GM12878 (cell line): ENCODE data around the gene SUGCT. TPM values are rescaled to one million over a fixed set of nuclear protein-coding genes. Genes with fewer than 3 reads are reported as not detected.

Experiments used
- ATAC-seq: fragments of 200-7000 bp; cut with Tn5 transposase; 3 replicates; pipeline ENCODE4 v1.9.1; 2020; ENCODE audit warnings: mild to moderate bottlenecking, moderate library complexity
- BruUV-seq: library from RNA; stranded (reverse); fragments of 400-500 nt; replicated peaks from 2 replicates; lab custom pipeline; 2021; lab: Mats Ljungman, UMichigan
- CTCF ChIA-PET: fragments of 300-600 bp; sonication (Branson Sonifier 250); formaldehyde crosslinking; extraction: SDS; loops from one replicate; lab custom pipeline; 2021; ENCODE audit warnings: inconsistent platforms; lab: Yijun Ruan, JAX
- POLR2A ChIA-PET: fragments of 350-600 bp; formaldehyde crosslinking; extraction: SDS; loops from one replicate; lab custom pipeline; 2021; ENCODE audit warnings: inconsistent platforms; lab: Charles Lee
- RAD21 ChIA-PET: fragments of 300-600 bp; sonication (Branson Sonifier 250); formaldehyde crosslinking; loops from one replicate; lab custom pipeline; 2023; ENCODE audit warnings: antibody characterized with exemption; ENCODE audit not compliant: unreplicated experiment; lab: Charles Lee
- SMC1A ChIA-PET: fragments of 300-600 bp; sonication (Branson Sonifier 250); formaldehyde crosslinking; loops from one replicate; lab custom pipeline; 2023; ENCODE audit not compliant: unreplicated experiment, uncharacterized antibody; lab: Charles Lee
- DNase-seq: peaks from one replicate; pipeline ENCODE4 v3.0.0-alpha.2; 2011; ENCODE audit warnings: low read depth, low spot score
- FAIRE-seq: peaks from 3 replicates; lab custom pipeline; 2011; peaks lifted over from hg19 to GRCh38; lab: Jason Lieb, UNC
- H2AFZ ChIP-seq: 2 replicates; pipeline ENCODE4 v1.6.0; 2011; ENCODE audit warnings: low read depth, low read length, control low read depth; ENCODE audit not compliant: control insufficient read depth
- H3K27ac ChIP-seq: 2 replicates; pipeline ENCODE4 v1.5.1; 2011; ENCODE audit warnings: control low read depth; ENCODE audit not compliant: control insufficient read depth, insufficient read depth
- H3K27me3 ChIP-seq, 2 experiments: replicated peaks in 1 of 2; 2 replicates each; pipeline versions ENCODE4 v1.6.0 to v1.6.1; 2011; ENCODE audit warnings: low read length in 1 of 2; ENCODE audit not compliant: control insufficient read depth in 2 of 2, insufficient read depth in 2 of 2
- H3K36me3 ChIP-seq, 2 experiments: 2 replicates each; pipeline ENCODE4 v1.5.1; 2011; ENCODE audit warnings: low read length in 1 of 2; ENCODE audit not compliant: control insufficient read depth in 2 of 2, insufficient read depth in 2 of 2
- H3K4me1 ChIP-seq: 2 replicates; pipeline ENCODE4 v1.6.1; 2011; ENCODE audit warnings: mild to moderate bottlenecking, low read length, moderate library complexity, mixed read lengths; ENCODE audit not compliant: control insufficient read depth, insufficient read depth
- H3K4me2 ChIP-seq: 2 replicates; pipeline ENCODE4 v1.6.0; 2011; ENCODE audit warnings: control low read depth; ENCODE audit not compliant: control insufficient read depth, insufficient read depth
- H3K4me3 ChIP-seq: fragments of 200-600 bp; sonication (generic); 2 replicates; pipeline ENCODE4 v1.5.1; 2016
- H3K79me2 ChIP-seq: 2 replicates; pipeline ENCODE4 v1.6.0; 2011; ENCODE audit warnings: low read length; ENCODE audit not compliant: control insufficient read depth, insufficient read depth
- H3K9ac ChIP-seq: 2 replicates; pipeline ENCODE4 v1.8.0; 2011; ENCODE audit warnings: low read length, control low read depth, mixed read lengths; ENCODE audit not compliant: control insufficient read depth, insufficient read depth
- H3K9me3 ChIP-seq: replicated peaks from 3 replicates; pipeline ENCODE4 v1.5.1; 2011; ENCODE audit warnings: mild to moderate bottlenecking, low read length; ENCODE audit not compliant: control insufficient read depth, insufficient read depth
- H4K20me1 ChIP-seq: 2 replicates; pipeline ENCODE4 v1.6.0; 2011; ENCODE audit not compliant: control insufficient read depth, insufficient read depth
- BACH1 ChIP-seq: fragments of 450-650 bp; IDR thresholded peaks from 2 replicates; pipeline ENCODE4 v1.6.1; 2017; ENCODE audit warnings: mild to moderate bottlenecking, borderline replicate concordance
- CHD2 ChIP-seq: IDR thresholded peaks from 2 replicates; pipeline ENCODE4 v1.6.1; 2011; ENCODE audit warnings: low read depth, low read length, improper control_type of control experiment, borderline replicate concordance
- DPF2 ChIP-seq: fragments of 450-650 bp; IDR thresholded peaks from 2 replicates; pipeline ENCODE4 v1.6.1; 2017; ENCODE audit warnings: mild to moderate bottlenecking
- ETV6 ChIP-seq, 2 experiments: fragments of 450-650 bp in 1 of 2; IDR thresholded peaks in 1 of 2; conservative IDR thresholded peaks in 1 of 2; 2 replicates each; pipeline ENCODE4 v1.6.1; 2014; ENCODE audit warnings: antibody characterized with exemption in 1 of 2, borderline replicate concordance in 1 of 2, low read depth in 1 of 2, mild to moderate bottlenecking in 1 of 2, moderate library complexity in 1 of 2
- FOXK2 ChIP-seq: fragments of 450-650 bp; IDR thresholded peaks from 2 replicates; pipeline ENCODE4 v1.6.1; 2017; ENCODE audit warnings: mild to moderate bottlenecking, moderate library complexity
- HDGF ChIP-seq: fragments of 450-650 bp; IDR thresholded peaks from 2 replicates; pipeline ENCODE4 v1.6.1; 2016; ENCODE audit warnings: antibody characterized with exemption
- KDM1A ChIP-seq: fragments of 200-600 bp; sonication (generic); IDR thresholded peaks from 2 replicates; pipeline ENCODE4 v1.6.1; 2016; ENCODE audit warnings: borderline replicate concordance
- NR2F1 ChIP-seq: fragments of 450-650 bp; conservative IDR thresholded peaks from 2 replicates; pipeline ENCODE4 v1.6.1; 2017; ENCODE audit warnings: mild to moderate bottlenecking
- RAD51 ChIP-seq: fragments of 450-650 bp; IDR thresholded peaks from 2 replicates; pipeline ENCODE4 v1.6.1; 2016; ENCODE audit warnings: moderate library complexity, mild to moderate bottlenecking, inconsistent platforms
- RB1 ChIP-seq: fragments of 450-650 bp; formaldehyde crosslinking; IDR thresholded peaks from 2 replicates; pipeline ENCODE4 v1.6.1; 2017; ENCODE audit warnings: mild to moderate bottlenecking, borderline replicate concordance
- RBBP5 ChIP-seq: fragments of 200-600 bp; sonication (generic); conservative IDR thresholded peaks from 2 replicates; pipeline ENCODE4 v1.6.1; 2016
- TCF12 ChIP-seq: IDR thresholded peaks from 2 replicates; pipeline ENCODE4 v1.6.1; 2011; ENCODE audit warnings: low read depth, mild to moderate bottlenecking, low read length
- YBX1 ChIP-seq: fragments of 450-650 bp; IDR thresholded peaks from 2 replicates; pipeline ENCODE4 v1.6.1; 2016; ENCODE audit warnings: antibody characterized with exemption
- ZNF274 ChIP-seq: IDR thresholded peaks from one replicate; pipeline ENCODE4 v1.8.0; 2011; ENCODE audit not compliant: insufficient read length, insufficient read depth
- ZNF384 ChIP-seq: IDR thresholded peaks from 2 replicates; pipeline ENCODE4 v1.6.1; 2012; ENCODE audit warnings: low read depth, mild to moderate bottlenecking, low read length, improper control_type of control experiment, borderline replicate concordance
- WGBS: methylation state at CpG from one replicate; pipeline ENCODE4 v1.1.6; 2016; ENCODE audit warnings: low lambda C conversion rate; ENCODE audit not compliant: insufficient replicate concordance, insufficient coverage; ENCODE audit errors: missing lambda C conversion rate; 5-methylcytosine and 5-hydroxymethylcytosine counted together
- in situ Hi-C: fragments of 300-500 bp; cut with MboI; formaldehyde crosslinking; loops from 9 replicates; pipeline ENCODE4 v1.14.3; 2018; ENCODE audit warnings: mixed read lengths
- intact Hi-C: fragments of 100-400 bp; cut with micrococcal nuclease; formaldehyde crosslinking; loops from one replicate; pipeline ENCODE4 v1.14.2; 2022; ENCODE audit not compliant: unreplicated experiment
- polyA plus RNA-seq, 11 experiments: library from polyadenylated mRNA; depleted of rRNA in 4 of 11; unstranded in 6 of 11; stranded (reverse) in 5 of 11; fragments of >200 nt; fragmentation: Nextera tagmentation in 4 of 11; fragmentation: Illumina TruSeq in 1 of 11; extraction: Ambion mirVana in 4 of 11; extraction: Trizol in 1 of 11; gene quantifications; 1 replicate in 1 of 11; 2 replicates in 10 of 11; pipeline versions ENCODE4 v1.2.1 to v1.2.3, GENCODE V29; 2011 to 2016; ENCODE audit warnings: inconsistent platforms in 2 of 11, missing spikeins in 2 of 11, low read depth in 1 of 11
- total RNA-seq, 4 experiments: library from RNA; depleted of rRNA in 3 of 4; stranded (reverse); fragments of >200 nt in 3 of 4; fragmentation: Illumina TruSeq in 1 of 4; extraction: Trizol in 1 of 4; gene quantifications; 2 replicates each; pipeline versions ENCODE4 v1.2.1 to v1.2.3, GENCODE V29; 2013 to 2021
- TF ChIP-seq, protein P1 (sequence below): IDR thresholded peaks from 2 replicates; pipeline ENCODE4 v1.6.1; 2012; ENCODE audit warnings: mild to moderate bottlenecking, low read depth, low read length

SUGCT gene
- total and polyA plus RNA-seq, 10 of the 15 experiments (the other 5 are each of a cell fraction or from before 2014, with no cell fraction given): 0.08 to 1.2 (median 0.67) TPM; not detected in 1

DNA sequence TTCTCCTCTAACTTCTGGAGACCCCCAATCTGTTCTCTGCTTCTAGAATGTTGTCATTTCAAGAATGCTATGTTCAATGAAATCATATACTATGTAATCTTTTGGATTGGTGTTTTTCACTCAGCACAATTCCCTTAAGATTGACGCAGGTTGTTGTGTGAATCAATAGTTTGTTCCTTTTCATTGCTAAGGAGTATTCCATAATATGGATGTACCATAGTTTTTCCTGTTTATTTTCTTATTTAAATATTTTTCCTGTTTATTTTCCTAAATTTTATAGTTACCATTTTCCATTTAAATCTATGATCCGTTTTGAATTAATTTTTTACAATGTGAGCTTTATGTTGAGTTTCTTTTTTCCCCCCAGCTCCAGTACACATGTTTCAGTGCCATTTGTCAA is 604.5 kb downstream of the SUGCT start:
- ATAC-seq (no peak), FAIRE-seq (no peak), DNase-seq (no peak)
- WGBS: 40% methylated on average over 2 of the region's 2 CpGs
- ChIA-PET RAD21 (no interaction called here), CTCF (no interaction called here), POLR2A (no interaction called here), SMC1A (no interaction called here)
- Histone ChIP-seq H3K4me2 (no peak overlapping the region), H3K4me1 (no peaks in the 10 kb centered on the region), H3K36me3 (no peaks in the 10 kb centered on the region), H3K27ac (no peak overlapping the region), H4K20me1 (no peaks in the 10 kb centered on the region), H3K4me3 (no peak overlapping the region), H3K9ac (no peak overlapping the region), H3K9me3 (no peaks in the 10 kb centered on the region), H2AFZ (no peak overlapping the region), H3K79me2 (no peaks in the 10 kb centered on the region), H3K27me3 (no peaks in the 10 kb centered on the region)
- intact Hi-C loops (no loop called here), in situ Hi-C loops (no loop called here)
- BruUV-seq: no TSS peak
- TF ChIP-seq NR2F1 (no peak), FOXK2 (no peak), RBBP5 (no peak), KDM1A (no peak), CHD2 (no peak)

DNA sequence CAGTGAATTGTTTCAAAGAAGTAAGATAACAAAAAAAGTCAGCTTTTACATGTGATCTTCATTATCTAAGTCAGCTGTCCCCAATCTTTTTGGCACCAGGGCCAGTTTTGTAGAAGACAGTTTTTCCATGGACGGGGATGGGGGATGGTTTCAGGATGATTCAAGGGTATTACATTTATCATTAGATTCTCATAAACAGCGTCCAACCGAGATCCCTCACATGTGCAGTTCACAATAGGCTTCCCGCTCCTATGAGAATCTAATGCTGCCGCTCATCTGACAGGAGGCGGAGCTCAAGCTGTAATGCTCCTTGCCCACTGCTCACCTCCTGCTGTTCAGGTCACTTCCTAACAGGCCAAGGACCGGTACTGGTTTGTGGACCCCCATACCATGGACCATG is 607.5 kb downstream of the SUGCT start:
- H3K4me1 ChIP-seq: no peaks in the 10 kb centered on the region
- FAIRE-seq (no peak), ATAC-seq (no peak), DNase-seq (no peak)
- WGBS: 50% methylated on average over 7 of the region's 7 CpGs
- no peak overlapping the region for H3K9ac ChIP-seq
- in situ Hi-C loops: no loop called here
- H3K27me3 ChIP-seq: no peaks in the 10 kb centered on the region
- intact Hi-C loops: no loop called here
- BruUV-seq: no TSS peak
- H3K36me3 ChIP-seq: no peaks in the 10 kb centered on the region
- ChIA-PET SMC1A (interaction anchor here (1.4 kb wide), 1 partner anchor 10 kb away, joined by 3 read pairs; no protein-coding TSS in a partner anchor), RAD21 (interaction anchor here (0.5 kb wide), 1 partner anchor 953 kb away, joined by 3 read pairs; no protein-coding TSS in a partner anchor), POLR2A (no interaction called here), CTCF (no interaction called here)
- H3K9me3 ChIP-seq: no peaks in the 10 kb centered on the region
- H4K20me1 ChIP-seq: no peaks in the 10 kb centered on the region
- no peak overlapping the region for H3K4me3 ChIP-seq
- H3K4me2 ChIP-seq: no peak overlapping the region
- no peak overlapping the region for H2AFZ ChIP-seq
- H3K27ac ChIP-seq: no peak overlapping the region
- H3K79me2 ChIP-seq: no peaks in the 10 kb centered on the region
- TF ChIP-seq RB1 (no peak), RAD51 (no peak), ETV6 (conservative IDR thresholded peaks at IDR 0.05 in 1 of 2, IDR thresholded peaks at IDR 0.05 in 1 of 2; ENCODE audit: borderline replicate concordance in 1 of 2, low read depth in 1 of 2) (no peak), TCF12 (no peak), NR2F1 (no peak), DPF2 (no peak), ZNF274 (no peak), YBX1 (no peak), ZNF384 (no peak), HDGF (no peak), BACH1 (no peak)
- TF ChIP-seq, protein P1, sequence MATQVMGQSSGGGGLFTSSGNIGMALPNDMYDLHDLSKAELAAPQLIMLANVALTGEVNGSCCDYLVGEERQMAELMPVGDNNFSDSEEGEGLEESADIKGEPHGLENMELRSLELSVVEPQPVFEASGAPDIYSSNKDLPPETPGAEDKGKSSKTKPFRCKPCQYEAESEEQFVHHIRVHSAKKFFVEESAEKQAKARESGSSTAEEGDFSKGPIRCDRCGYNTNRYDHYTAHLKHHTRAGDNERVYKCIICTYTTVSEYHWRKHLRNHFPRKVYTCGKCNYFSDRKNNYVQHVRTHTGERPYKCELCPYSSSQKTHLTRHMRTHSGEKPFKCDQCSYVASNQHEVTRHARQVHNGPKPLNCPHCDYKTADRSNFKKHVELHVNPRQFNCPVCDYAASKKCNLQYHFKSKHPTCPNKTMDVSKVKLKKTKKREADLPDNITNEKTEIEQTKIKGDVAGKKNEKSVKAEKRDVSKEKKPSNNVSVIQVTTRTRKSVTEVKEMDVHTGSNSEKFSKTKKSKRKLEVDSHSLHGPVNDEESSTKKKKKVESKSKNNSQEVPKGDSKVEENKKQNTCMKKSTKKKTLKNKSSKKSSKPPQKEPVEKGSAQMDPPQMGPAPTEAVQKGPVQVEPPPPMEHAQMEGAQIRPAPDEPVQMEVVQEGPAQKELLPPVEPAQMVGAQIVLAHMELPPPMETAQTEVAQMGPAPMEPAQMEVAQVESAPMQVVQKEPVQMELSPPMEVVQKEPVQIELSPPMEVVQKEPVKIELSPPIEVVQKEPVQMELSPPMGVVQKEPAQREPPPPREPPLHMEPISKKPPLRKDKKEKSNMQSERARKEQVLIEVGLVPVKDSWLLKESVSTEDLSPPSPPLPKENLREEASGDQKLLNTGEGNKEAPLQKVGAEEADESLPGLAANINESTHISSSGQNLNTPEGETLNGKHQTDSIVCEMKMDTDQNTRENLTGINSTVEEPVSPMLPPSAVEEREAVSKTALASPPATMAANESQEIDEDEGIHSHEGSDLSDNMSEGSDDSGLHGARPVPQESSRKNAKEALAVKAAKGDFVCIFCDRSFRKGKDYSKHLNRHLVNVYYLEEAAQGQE: no peak
